HepG2 (cell line): Measurements from ENCODE around the gene AXDND1.

Experiments
- EZH2 ChIP-seq: conservative IDR thresholded peaks from 2 replicates; pipeline ENCODE4 v1.6.1; 2012; ENCODE audit warnings: mild to moderate bottlenecking, low read depth, low read length, moderate library complexity
- TF ChIP-seq, protein P1 (sequence below): sonication (generic); formaldehyde crosslinking; IDR thresholded peaks from 2 replicates; pipeline ENCODE4 v1.4.0; 2020; ENCODE audit warnings: mild to moderate bottlenecking, missing genetic modification reagents
- TF ChIP-seq, protein P2 (sequence below): sonication (generic); formaldehyde crosslinking; IDR thresholded peaks from 2 replicates; pipeline ENCODE4 v1.4.0; 2020; ENCODE audit warnings: missing genetic modification reagents
- TF ChIP-seq, protein P3 (sequence below): sonication (generic); formaldehyde crosslinking; IDR thresholded peaks from 2 replicates; pipeline ENCODE4 v1.5.0; 2020; ENCODE audit warnings: mild to moderate bottlenecking, missing genetic modification reagents, moderate library complexity

DNA sequence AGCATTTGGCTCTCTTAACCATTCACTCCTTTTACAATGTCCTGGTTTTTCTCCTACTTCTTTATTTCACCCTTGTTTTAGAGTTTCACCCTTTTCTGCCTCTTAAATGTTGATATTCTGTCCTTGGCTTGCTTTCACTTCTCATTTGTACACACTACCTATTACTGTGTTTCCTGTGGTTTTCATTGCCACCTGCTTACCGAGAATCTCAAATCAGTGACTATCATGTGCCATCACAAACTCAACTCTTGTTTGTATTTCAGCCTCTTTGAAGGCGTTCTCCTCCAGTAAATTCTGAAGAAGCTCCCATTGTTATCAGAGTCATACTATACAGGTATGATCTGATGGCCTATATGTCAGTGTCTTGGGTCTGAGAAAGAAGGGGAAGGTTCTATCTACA lies 144.3 kb downstream of the AXDND1 start:
- TF ChIP-seq, protein P1, sequence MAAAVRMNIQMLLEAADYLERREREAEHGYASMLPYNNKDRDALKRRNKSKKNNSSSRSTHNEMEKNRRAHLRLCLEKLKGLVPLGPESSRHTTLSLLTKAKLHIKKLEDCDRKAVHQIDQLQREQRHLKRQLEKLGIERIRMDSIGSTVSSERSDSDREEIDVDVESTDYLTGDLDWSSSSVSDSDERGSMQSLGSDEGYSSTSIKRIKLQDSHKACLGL (CRISPR knock-in tag), result no peak
- no peak for TF ChIP-seq EZH2
- TF ChIP-seq, protein P2, sequence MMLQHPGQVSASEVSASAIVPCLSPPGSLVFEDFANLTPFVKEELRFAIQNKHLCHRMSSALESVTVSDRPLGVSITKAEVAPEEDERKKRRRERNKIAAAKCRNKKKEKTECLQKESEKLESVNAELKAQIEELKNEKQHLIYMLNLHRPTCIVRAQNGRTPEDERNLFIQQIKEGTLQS (CRISPR knock-in tag), result no peak
- TF ChIP-seq, protein P3, sequence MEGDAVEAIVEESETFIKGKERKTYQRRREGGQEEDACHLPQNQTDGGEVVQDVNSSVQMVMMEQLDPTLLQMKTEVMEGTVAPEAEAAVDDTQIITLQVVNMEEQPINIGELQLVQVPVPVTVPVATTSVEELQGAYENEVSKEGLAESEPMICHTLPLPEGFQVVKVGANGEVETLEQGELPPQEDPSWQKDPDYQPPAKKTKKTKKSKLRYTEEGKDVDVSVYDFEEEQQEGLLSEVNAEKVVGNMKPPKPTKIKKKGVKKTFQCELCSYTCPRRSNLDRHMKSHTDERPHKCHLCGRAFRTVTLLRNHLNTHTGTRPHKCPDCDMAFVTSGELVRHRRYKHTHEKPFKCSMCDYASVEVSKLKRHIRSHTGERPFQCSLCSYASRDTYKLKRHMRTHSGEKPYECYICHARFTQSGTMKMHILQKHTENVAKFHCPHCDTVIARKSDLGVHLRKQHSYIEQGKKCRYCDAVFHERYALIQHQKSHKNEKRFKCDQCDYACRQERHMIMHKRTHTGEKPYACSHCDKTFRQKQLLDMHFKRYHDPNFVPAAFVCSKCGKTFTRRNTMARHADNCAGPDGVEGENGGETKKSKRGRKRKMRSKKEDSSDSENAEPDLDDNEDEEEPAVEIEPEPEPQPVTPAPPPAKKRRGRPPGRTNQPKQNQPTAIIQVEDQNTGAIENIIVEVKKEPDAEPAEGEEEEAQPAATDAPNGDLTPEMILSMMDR (CRISPR knock-in tag), result no peak
